HG02885 (cell line): Measurements from ENCODE around the gene FASTKD1.

Experiments
- ATAC-seq: cut with Tn5 transposase; IDR thresholded peaks from one replicate; pipeline ENCODE4 v1.9.1; 2021; ENCODE audit warnings: mild to moderate bottlenecking; ENCODE audit not compliant: unreplicated experiment, poor library complexity

FASTKD1 gene

GRCh38 chr2:169511818-169512217 lies 61.8 kb downstream of the FASTKD1 start:
- no peak for ATAC-seq

DNA sequence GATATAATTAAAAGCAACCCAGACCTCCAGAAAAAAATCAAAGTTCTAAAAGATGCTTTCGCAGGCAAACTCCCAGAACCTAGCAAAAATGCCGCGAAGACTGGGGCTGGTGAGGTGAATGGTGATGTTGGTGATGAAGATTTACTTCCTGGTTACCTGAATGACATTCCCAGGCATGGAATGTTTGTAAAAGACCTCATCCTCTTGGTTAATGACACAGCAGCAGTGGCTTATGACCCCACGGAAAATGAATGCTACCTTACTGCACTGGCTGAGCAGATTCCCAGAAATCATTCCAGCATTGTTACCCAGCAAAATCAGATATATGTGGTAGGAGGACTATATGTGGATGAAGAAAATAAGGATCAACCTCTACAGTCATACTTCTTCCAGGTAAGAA lies 63.2 kb downstream of the FASTKD1 start:
- ATAC-seq, result no peak

DNA sequence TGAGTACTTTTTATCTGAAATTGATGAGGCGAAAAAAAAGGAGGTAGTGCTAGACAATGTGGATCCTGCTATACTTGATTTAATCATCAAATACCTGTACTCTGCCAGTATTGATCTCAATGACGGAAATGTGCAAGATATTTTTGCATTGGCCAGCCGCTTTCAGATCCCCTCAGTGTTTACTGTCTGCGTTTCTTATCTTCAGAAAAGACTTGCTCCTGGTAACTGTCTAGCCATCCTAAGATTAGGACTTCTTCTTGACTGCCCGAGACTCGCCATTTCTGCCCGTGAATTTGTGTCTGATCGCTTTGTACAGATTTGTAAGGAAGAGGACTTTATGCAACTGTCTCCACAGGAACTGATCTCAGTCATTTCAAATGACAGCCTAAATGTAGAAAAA lies 63.7 kb downstream of the FASTKD1 start:
- no peak for ATAC-seq

DNA sequence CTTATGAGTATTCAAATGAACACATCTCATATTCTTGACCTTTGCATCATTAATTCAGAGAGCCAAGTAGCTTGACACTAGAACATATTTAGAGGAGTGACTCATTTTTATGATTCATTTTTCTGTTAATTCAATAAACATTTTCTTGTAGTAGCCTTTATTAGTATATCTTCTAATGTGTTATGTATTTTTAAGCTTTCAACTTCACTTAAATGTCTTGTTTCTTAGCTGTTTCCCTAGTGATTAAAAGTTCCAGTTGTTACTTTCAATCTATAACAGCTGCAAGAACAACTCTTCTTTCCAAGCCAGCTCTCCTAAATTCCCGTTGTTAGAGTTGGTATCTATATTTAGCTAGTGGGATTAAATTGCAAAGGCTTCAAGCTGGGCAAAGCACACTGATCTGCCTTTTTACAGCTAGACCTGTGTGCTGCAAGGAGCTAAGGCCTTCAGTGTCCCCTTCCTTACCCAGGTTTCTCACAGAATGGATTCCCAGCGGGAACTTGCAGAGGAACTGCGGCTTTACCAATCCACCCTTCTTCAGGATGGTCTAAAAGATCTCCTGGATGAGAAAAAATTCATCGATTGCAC lies 64.3 kb downstream of the FASTKD1 start, which contains the start of gene KLHL41:
TSS of gene KLHL41 (plus strand) at position 405 of the 588 bp plus-strand sequence. CDS start at position 482, 77 bp downstream.
- no peak for ATAC-seq

DNA sequence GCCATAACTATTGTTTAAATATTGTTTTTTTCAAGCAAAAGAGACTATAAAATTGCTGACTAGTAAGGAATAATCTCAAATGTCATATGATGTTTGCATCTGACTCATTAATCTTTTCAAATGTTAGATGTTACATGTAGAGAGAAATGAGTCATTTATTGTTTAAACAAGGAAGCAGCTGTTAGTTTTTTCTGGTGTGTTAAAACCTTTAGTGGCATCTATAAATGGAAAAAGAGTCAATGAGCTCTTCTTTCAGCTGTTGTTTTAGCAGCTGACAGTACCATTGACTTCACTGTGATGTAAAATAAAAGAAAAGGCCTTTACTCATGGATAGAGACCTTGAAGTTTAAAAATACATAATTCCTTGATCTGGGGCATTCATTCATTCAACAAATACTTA lies 66.0 kb downstream of the FASTKD1 start:
- no peak for ATAC-seq

DNA sequence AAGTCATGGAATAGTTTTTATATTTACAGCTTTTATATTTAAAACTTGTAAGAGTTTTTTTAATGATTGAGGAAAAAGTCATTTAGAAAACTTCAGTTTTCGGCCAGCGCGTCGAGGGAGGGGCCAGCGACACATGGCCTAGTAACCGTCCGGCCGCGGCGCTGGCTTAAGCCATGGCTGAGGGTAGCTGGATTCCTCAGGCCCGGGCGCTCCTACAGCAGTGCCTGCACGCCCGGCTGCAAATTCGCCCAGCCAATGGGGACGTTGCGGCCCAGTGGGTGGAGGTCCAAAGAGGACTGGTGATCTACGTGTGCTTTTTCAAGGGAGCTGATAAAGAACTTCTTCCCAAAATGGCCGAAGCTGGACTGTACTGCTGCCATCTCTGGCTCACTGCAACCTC lies 69.0 kb downstream of the FASTKD1 start:
- no peak for ATAC-seq

- ATAC-seq, result no peak
Observed at GRCh38 chr2:169495310-169495928, 78.2 kb downstream of the FASTKD1 start.

GRCh38 chr2:169493360-169493759 lies 80.3 kb downstream of the FASTKD1 start:
- no peak for ATAC-seq

DNA sequence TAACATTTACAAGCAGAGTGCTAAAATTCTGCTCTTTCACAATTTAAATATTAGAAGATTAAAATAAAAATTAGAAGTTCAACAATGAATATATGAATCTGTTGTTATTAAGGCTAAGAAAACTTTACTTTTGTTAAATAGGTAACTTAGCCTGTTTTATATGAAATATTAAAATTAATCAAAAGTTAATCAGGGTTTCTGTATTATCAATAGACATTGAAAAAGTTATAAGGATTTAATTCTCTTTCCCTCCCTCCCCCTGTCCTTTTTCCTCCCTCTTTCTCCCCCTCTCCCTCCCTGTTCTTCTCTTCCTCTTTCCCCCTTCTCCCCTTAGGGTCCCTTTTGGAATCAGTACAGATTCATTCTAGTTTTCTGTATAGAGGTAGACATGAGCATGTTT lies 82.3 kb downstream of the FASTKD1 start:
- no peak for ATAC-seq

DNA sequence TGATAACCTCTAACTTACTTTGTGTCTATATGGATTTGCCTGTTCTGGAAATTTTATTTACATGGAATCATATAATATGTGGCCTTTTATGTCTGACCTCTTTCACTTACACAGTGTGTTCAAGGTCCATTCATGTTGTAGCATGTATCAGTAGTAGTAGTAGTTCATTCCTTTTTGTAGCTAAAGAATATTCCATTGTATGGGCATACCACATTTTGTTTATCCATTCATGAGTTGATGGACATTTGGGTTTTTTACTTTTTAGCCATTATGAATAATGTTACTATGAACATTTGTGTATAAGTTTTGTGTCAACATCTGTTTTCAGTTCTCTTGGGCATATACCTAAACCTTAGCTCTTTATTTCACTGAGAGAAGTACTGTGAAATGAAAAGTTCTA lies 82.8 kb downstream of the FASTKD1 start:
- no peak for ATAC-seq

GRCh38 chr2:169486487-169486886 lies 87.2 kb downstream of the FASTKD1 start:
- no peak for ATAC-seq

- no peak for ATAC-seq
Observed at GRCh38 chr2:169485650-169486138, 88.0 kb downstream of the FASTKD1 start.

DNA sequence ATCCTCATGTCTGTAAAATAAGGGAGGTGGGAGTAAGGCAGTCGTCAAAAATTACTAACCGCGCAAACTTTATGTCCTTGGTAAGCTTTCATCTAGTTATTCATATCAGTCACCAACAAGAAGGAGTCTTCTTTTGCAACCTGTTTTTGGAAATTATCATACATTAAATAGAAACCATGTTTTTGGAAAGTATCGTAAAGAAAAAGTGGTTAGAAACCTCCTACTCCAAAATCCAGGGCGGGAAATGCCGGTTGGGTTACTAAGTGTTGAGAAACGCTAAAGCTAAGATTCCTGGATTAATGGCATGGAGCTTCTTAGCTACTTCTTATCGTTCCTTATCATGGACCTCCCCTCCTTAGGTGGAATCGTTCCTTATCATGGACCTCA lies 93.6 kb downstream of the FASTKD1 start:
- no peak for ATAC-seq
